ENCODE measurements around the gene EFCAB11. TPM values are rescaled to one million over a fixed set of nuclear protein-coding genes. Genes with fewer than 3 reads are reported as not detected.

Gene EFCAB11
- total RNA-seq, 2 experiments from 2014 or later, result 0.36 to 0.47 TPM

- H3K4me3 Mint-ChIP-seq, result no peak overlapping the region
- H3K9me3 Mint-ChIP-seq, result no peaks in the 10 kb centered on the region
- Histone ChIP-seq H3K4me1 (ENCODE audit: insufficient read depth, low read length) (peaks cover 56% of the 10 kb centered on the region), H3K27me3 (ENCODE audit: control insufficient read depth in 1 of 2, insufficient read depth in 2 of 2, low read length in 2 of 2) (no peaks in the 10 kb centered on the region), H3K27ac (ENCODE audit: low read depth in 1 of 2, low read length in 2 of 2) (no peak overlapping the region), H3K36me3 (ENCODE audit: insufficient read depth, low read length) (peaks cover 25% of the 10 kb centered on the region), H3K4me3 (ENCODE audit: low read length) (no peak overlapping the region), H3K9me3 (ENCODE audit: control insufficient read depth in 1 of 2, insufficient read depth in 1 of 2, low read length in 2 of 2) (no peaks in the 10 kb centered on the region)
- CTCF ChIA-PET, result interaction anchor here (1.0 to 3.0 kb wide), 3 partner anchors 14 to 441 kb away, joined by 3 to 17 read pairs (median 4); no protein-coding TSS in a partner anchor
- TF ChIP-seq CTCF (IDR thresholded peaks at IDR 0.05), result no peak
- H3K36me3 Mint-ChIP-seq (ENCODE audit: low read depth), result peaks cover 69% of the 10 kb centered on the region
- no peaks in the 10 kb centered on the region for H3K27me3 Mint-ChIP-seq
- DNase-seq, result no peak
- H3K4me1 Mint-ChIP-seq (ENCODE audit: low read depth), result peaks cover 74% of the 10 kb centered on the region
- intact Hi-C loops (cut with DNase I, micrococcal nuclease), result loop anchor here (5.0 to 10.0 kb wide), 9 partner anchors 298 to 1394 kb away; partner anchors contain the start of genes FOXN3 (in 1 of the 2), NRDE2 (in 1 of the 2), PSMC1 (in 1 of the 2) and TTC8 (in 1 of the 2)
- H3K27ac Mint-ChIP-seq, result peak overlapping the region; percentile 37
- no peak for ATAC-seq (ENCODE audit: poor library complexity)
- POLR2A ChIA-PET, result interaction anchor here (1.2 kb wide), 1 partner anchor 14 kb away, joined by 6 read pairs; no protein-coding TSS in a partner anchor
These were observed 4.4 kb upstream of the EFCAB11 start for GRCh38 chr14:89958966-89959365.

- H3K27me3 Mint-ChIP-seq, result no peaks in the 10 kb centered on the region
- peaks cover 54% of the 10 kb centered on the region for H3K4me1 ChIP-seq (ENCODE audit: insufficient read depth, low read length)
- ChIA-PET CTCF (interaction anchor here (0.9 to 1.3 kb wide), 2 partner anchors 15 to 18 kb away, joined by 3 to 4 read pairs; no protein-coding TSS in a partner anchor), POLR2A (no interaction called here)
- H3K4me3 Mint-ChIP-seq, result peak overlapping the region; percentile 98
- no peak for TF ChIP-seq CTCF (IDR thresholded peaks at IDR 0.05)
- H3K9me3 Mint-ChIP-seq, result no peaks in the 10 kb centered on the region
- H3K27ac ChIP-seq (ENCODE audit: low read depth in 1 of 2, low read length in 2 of 2), result no peak overlapping the region
- peaks cover 58% of the 10 kb centered on the region for H3K36me3 Mint-ChIP-seq (ENCODE audit: low read depth)
- H3K4me1 Mint-ChIP-seq (ENCODE audit: low read depth), result peaks cover 65% of the 10 kb centered on the region
- no peaks in the 10 kb centered on the region for H3K27me3 ChIP-seq (ENCODE audit: control insufficient read depth in 1 of 2, insufficient read depth in 2 of 2, low read length in 2 of 2)
- peak overlapping the region; percentile 99 for H3K27ac Mint-ChIP-seq
- DNase-seq, result no peak
- intact Hi-C loops (cut with DNase I, micrococcal nuclease), result loop anchor here (2.0 to 10.0 kb wide), 10 partner anchors 299 to 1393 kb away; partner anchors contain the start of genes PSMC1 (in 2 of the 2), FOXN3 (in 1 of the 2), NRDE2 (in 1 of the 2) and TTC8 (in 1 of the 2)
- H3K9me3 ChIP-seq (ENCODE audit: control insufficient read depth in 1 of 2, insufficient read depth in 1 of 2, low read length in 2 of 2), result no peaks in the 10 kb centered on the region
- no peak for ATAC-seq (ENCODE audit: poor library complexity)
- H3K36me3 ChIP-seq (ENCODE audit: insufficient read depth, low read length), result peaks cover 14% of the 10 kb centered on the region
- no peak overlapping the region for H3K4me3 ChIP-seq (ENCODE audit: low read length)
These were observed 3.3 kb upstream of the EFCAB11 start for GRCh38 chr14:89957791-89958190.

GRCh38 chr14:89957376-89957775 lies 2.8 kb upstream of the EFCAB11 start:
- Mint-ChIP-seq H3K27ac (peak overlapping the region; percentile 99), H3K27me3 (no peaks in the 10 kb centered on the region), H3K4me1 (ENCODE audit: low read depth) (peaks cover 65% of the 10 kb centered on the region), H3K9me3 (no peaks in the 10 kb centered on the region), H3K4me3 (peak overlapping the region; percentile 98), H3K36me3 (ENCODE audit: low read depth) (peaks cover 53% of the 10 kb centered on the region)
- H3K27ac ChIP-seq (ENCODE audit: low read depth in 1 of 2, low read length in 2 of 2), result no peak overlapping the region
- no peak for ATAC-seq (ENCODE audit: poor library complexity)
- H3K27me3 ChIP-seq (ENCODE audit: control insufficient read depth in 1 of 2, insufficient read depth in 2 of 2, low read length in 2 of 2), result no peaks in the 10 kb centered on the region
- no peak overlapping the region for H3K4me3 ChIP-seq (ENCODE audit: low read length)
- no peak for TF ChIP-seq CTCF (IDR thresholded peaks at IDR 0.05)
- intact Hi-C loops (cut with DNase I, micrococcal nuclease), result loop anchor here (2.0 to 10.0 kb wide), 10 partner anchors 299 to 1393 kb away; partner anchors contain the start of genes PSMC1 (in 2 of the 2), FOXN3 (in 1 of the 2), NRDE2 (in 1 of the 2) and TTC8 (in 1 of the 2)
- DNase-seq, result no peak
- ChIA-PET CTCF (interaction anchor here (0.9 to 1.3 kb wide), 2 partner anchors 16 to 18 kb away, joined by 3 to 4 read pairs; no protein-coding TSS in a partner anchor), POLR2A (no interaction called here)
- H3K4me1 ChIP-seq (ENCODE audit: insufficient read depth, low read length), result peaks cover 54% of the 10 kb centered on the region
- H3K9me3 ChIP-seq (ENCODE audit: control insufficient read depth in 1 of 2, insufficient read depth in 1 of 2, low read length in 2 of 2), result no peaks in the 10 kb centered on the region
- H3K36me3 ChIP-seq (ENCODE audit: insufficient read depth, low read length), result peaks cover 11% of the 10 kb centered on the region
